ENCODE results near the gene HOXA11. TPM values are rescaled to one million over a fixed set of nuclear protein-coding genes. Genes with fewer than 3 reads are reported as not detected.

HOXA11 gene
- total and polyA plus RNA-seq, 2 of the 4 experiments (the other 2 are of a cell fraction): 0.05 TPM; not detected in 1

- no peak for ATAC-seq (ENCODE audit: low read depth)
- TF ChIP-seq POLR2A (IDR thresholded peaks at IDR 0.05; ENCODE audit: low read depth, low read length) (no peak), FOS (IDR thresholded peaks at IDR 0.05; ENCODE audit: low read depth, low read length) (no peak), USF2 (IDR thresholded peaks at IDR 0.05; ENCODE audit: low read depth, low read length) (no peak), CEBPB (IDR thresholded peaks at IDR 0.05; ENCODE audit: low read depth, low read length) (no peak)
- H2BK5ac ChIP-seq (ENCODE audit: low read depth, low read length, poor library complexity, severe bottlenecking): no peak overlapping the region
- H2AK5ac ChIP-seq (ENCODE audit: low read depth, low read length): no peak overlapping the region
- no peak overlapping the region for H2BK120ac ChIP-seq (ENCODE audit: low read depth, low read length)
- ChIA-PET CTCF (no interaction called here), POLR2A (ENCODE audit: unreplicated experiment) (no interaction called here)
- dilution Hi-C loops (cut with HindIII; ENCODE audit: low sequenced_read_pairs, unreplicated experiment) (no loop called here), in situ Hi-C loops (cut with MboI; ENCODE audit: low sequenced_read_pairs) (no loop called here), intact Hi-C loops (cut with micrococcal nuclease) (no loop called here)
- no peak overlapping the region for H3K9ac ChIP-seq (ENCODE audit: low read depth, low read length)
- H4K91ac ChIP-seq (ENCODE audit: insufficient read depth, low read depth, low read length): no peak overlapping the region
- peaks cover 57% of the 10 kb centered on the region for H3K27me3 ChIP-seq (ENCODE audit: control insufficient read depth, insufficient read depth, low read length)
- BruUV-seq (replicated peaks): no TSS peak
- no peaks in the 10 kb centered on the region for H3K36me3 ChIP-seq (ENCODE audit: control insufficient read depth, insufficient read depth, low read length)
- no peak overlapping the region for H3K27ac ChIP-seq (ENCODE audit: insufficient read depth, low read length)
- no peak overlapping the region for H2BK20ac ChIP-seq (ENCODE audit: low read depth, low read length)
- H2AFZ ChIP-seq (replicated peaks; ENCODE audit: low read length, poor library complexity): no peak overlapping the region
- no peak overlapping the region for H3K56ac ChIP-seq (ENCODE audit: extremely low read depth, insufficient read depth, low read length)
- H3K4me3 ChIP-seq (ENCODE audit: insufficient read depth, low read depth, low read length): no peak overlapping the region
- H3K79me1 ChIP-seq (ENCODE audit: low read depth in 1 of 2, low read length in 2 of 2): no peaks in the 10 kb centered on the region
- H3K9me3 ChIP-seq (ENCODE audit: control insufficient read depth, insufficient read depth, low read length): no peaks in the 10 kb centered on the region
- H3K4me1 ChIP-seq (ENCODE audit: control insufficient read depth, insufficient read depth, low read length): no peaks in the 10 kb centered on the region
- H3K23ac ChIP-seq (ENCODE audit: low read depth, low read length): no peak overlapping the region
- H4K20me1 ChIP-seq (ENCODE audit: insufficient read depth, low read length): no peaks in the 10 kb centered on the region
- H3K18ac ChIP-seq (ENCODE audit: low read depth, low read length): no peak overlapping the region
- H3K4ac ChIP-seq (ENCODE audit: low read depth, low read length): no peak overlapping the region
- no peak overlapping the region for H2AK9ac ChIP-seq (replicated peaks; ENCODE audit: low read depth, low read length, poor library complexity)
- H4K5ac ChIP-seq (ENCODE audit: low read depth, low read length): no peak overlapping the region
- no peak for DNase-seq
- 18% methylated on average over 2 of the region's 4 CpGs; no CpG with 5 or more reads in 1 of the 2 experiments for WGBS, 2 experiments (ENCODE audit: extremely low coverage in 2 of 2, insufficient read length in 1 of 2)
- no peak overlapping the region for H3K14ac ChIP-seq (replicated peaks; ENCODE audit: low read depth, low read length)
- H3K9me1 ChIP-seq (ENCODE audit: insufficient read depth, low read length): no peaks in the 10 kb centered on the region
- H3K4me2 ChIP-seq (ENCODE audit: low read depth, low read length): no peak overlapping the region
- no peak overlapping the region for H4K8ac ChIP-seq (ENCODE audit: low read depth in 2 of 2, low read length in 2 of 2)
- H2BK15ac ChIP-seq (ENCODE audit: low read depth, low read length): no peak overlapping the region
Observed at GRCh38 chr7:27229448-27229847, 44.4 kb upstream of the HOXA11 start.

Measured in IMR-90 (cell line).